AG04450 (cell line): ENCODE data around the gene NSUN6. TPM values are rescaled to one million over a fixed set of nuclear protein-coding genes. Genes with fewer than 3 reads are reported as not detected.

ENCODE experiments used
- CTCF ChIA-PET: fragments of 300-600, 350-600 bp; formaldehyde crosslinking; extraction: SDS; loops from one replicate; lab custom pipeline; 2022; ENCODE audit warnings: antibody characterized with exemption, inconsistent platforms; lab: Charles Lee
- POLR2A ChIA-PET: fragments of 350-600 bp; formaldehyde crosslinking; extraction: SDS; loops from one replicate; lab custom pipeline; 2021; ENCODE audit warnings: antibody characterized with exemption, inconsistent platforms; lab: Yijun Ruan, JAX
- DNase-seq: peaks from one replicate; pipeline ENCODE4 v3.0.0-alpha.2; 2011; ENCODE audit warnings: low read depth, low spot score
- H3K27ac ChIP-seq: one replicate; pipeline ENCODE4 v1.5.1; 2012; ENCODE audit warnings: low read depth, low read length, control low read depth
- H3K27me3 ChIP-seq: one replicate; pipeline ENCODE4 v1.6.0; 2012; ENCODE audit warnings: low read length; ENCODE audit not compliant: control insufficient read depth, insufficient read depth
- H3K4me3 ChIP-seq: 2 replicates; pipeline ENCODE4 v1.5.1; 2011; ENCODE audit warnings: mild to moderate bottlenecking, low read depth, low read length, control low read depth
- H3K9me3 ChIP-seq: 2 replicates; pipeline ENCODE4 v1.5.1; 2012; ENCODE audit warnings: low read length; ENCODE audit not compliant: control insufficient read depth, insufficient read depth
- CTCF ChIP-seq: IDR thresholded peaks from 2 replicates; pipeline ENCODE4 v1.5.1; 2011; ENCODE audit warnings: low read depth, low read length, control low read depth, inconsistent platforms
- polyA plus RNA-seq: library from polyadenylated mRNA; depleted of rRNA; stranded (reverse); fragments of >200 nt; gene quantifications from 2 replicates; pipeline ENCODE4 v1.2.3, GENCODE V29; 2011

The NSUN6 gene
- polyA plus RNA-seq, 1 experiment, result 7.6 TPM

GRCh38 chr10:18582803-18583202, 68.6 kb downstream of the NSUN6 start:
- TF ChIP-seq CTCF, result no peak
- CTCF ChIA-PET, result no interaction called here
- peaks cover 11% of the 10 kb centered on the region; the same call in 1 of the 2 replicates for H3K9me3 ChIP-seq
- POLR2A ChIA-PET, result no interaction called here
- no peak overlapping the region for H3K4me3 ChIP-seq
- no peak for DNase-seq
- no peaks in the 10 kb centered on the region for H3K27me3 ChIP-seq
- no peak overlapping the region for H3K27ac ChIP-seq

- DNase-seq, result no peak
- ChIA-PET CTCF (no interaction called here), POLR2A (interaction anchor here (0.6 kb wide), 1 partner anchor 319 kb away, joined by 12 read pairs; no protein-coding TSS in a partner anchor)
- no peak for TF ChIP-seq CTCF
- Histone ChIP-seq H3K9me3 (peaks cover 11% of the 10 kb centered on the region), H3K27ac (no peak overlapping the region), H3K27me3 (no peaks in the 10 kb centered on the region), H3K4me3 (no peak overlapping the region)
These were observed 73.3 kb downstream of the NSUN6 start for GRCh38 chr10:18577823-18578685.

GRCh38 chr10:18576586-18576985, 74.8 kb downstream of the NSUN6 start:
- H3K9me3 ChIP-seq, result peaks cover 11% of the 10 kb centered on the region
- H3K27ac ChIP-seq, result no peak overlapping the region
- TF ChIP-seq CTCF, result no peak
- CTCF ChIA-PET, result no interaction called here
- POLR2A ChIA-PET, result no interaction called here
- no peak for DNase-seq
- no peak overlapping the region for H3K4me3 ChIP-seq
- no peaks in the 10 kb centered on the region for H3K27me3 ChIP-seq

- DNase-seq, result no peak
- H3K9me3 ChIP-seq, result peaks cover 17% of the 10 kb centered on the region
- H3K4me3 ChIP-seq, result no peak overlapping the region
- H3K27ac ChIP-seq, result no peak overlapping the region
- CTCF ChIA-PET, result no interaction called here
- TF ChIP-seq CTCF, result no peak
- POLR2A ChIA-PET, result no interaction called here
- H3K27me3 ChIP-seq, result no peaks in the 10 kb centered on the region
These were observed 78.3 kb downstream of the NSUN6 start for GRCh38 chr10:18572959-18573561.

GRCh38 chr10:18571780-18572179, 79.6 kb downstream of the NSUN6 start:
- Histone ChIP-seq H3K27ac (no peak overlapping the region), H3K4me3 (no peak overlapping the region), H3K9me3 (peaks cover 18% of the 10 kb centered on the region; the same call in 1 of the 2 replicates), H3K27me3 (no peaks in the 10 kb centered on the region)
- CTCF ChIA-PET, result no interaction called here
- POLR2A ChIA-PET, result no interaction called here
- no peak for DNase-seq
- no peak for TF ChIP-seq CTCF
